ENCODE data around the gene MRPL42.

GRCh38 chr12:93502802-93503623, 35.7 kb downstream of the MRPL42 start:
- TF ChIP-seq CTCF (conservative IDR thresholded peaks at IDR 0.05 in 1 of 2, IDR thresholded peaks at IDR 0.05 in 1 of 2; ENCODE audit: low read depth in 1 of 2, low read length in 2 of 2) = peak; percentile 80 to 84
- no peak for TF ChIP-seq EZH2 (IDR thresholded peaks at IDR 0.05; ENCODE audit: low read length, missing control alignments)

All from fibroblast of lung (primary cell).